Small intestine (tissue), 7 donors: Measurements from ENCODE around the gene TBCD. TPM values are rescaled to one million over a fixed set of nuclear protein-coding genes. Genes with fewer than 3 reads are reported as not detected.

Experiments used
- DNase-seq, 2 donors: peaks; one replicate each; pipeline versions ENCODE4 v3.0.0 to v3.0.0-alpha.2; 2013
- FAIRE-seq: peaks from 2 replicates; lab custom pipeline; 2012; peaks lifted over from hg19 to GRCh38; lab: Jason Lieb, UNC
- H3K27ac ChIP-seq, 3 donors: one replicate each; pipeline ENCODE4 v1.5.1; 2013; ENCODE audit warnings: low read length in 2 of 3, mild to moderate bottlenecking in 2 of 3, control low read depth in 1 of 3, inconsistent platforms in 1 of 3, low read depth in 1 of 3, moderate library complexity in 1 of 3
- H3K27me3 ChIP-seq, 3 donors: one replicate each; pipeline ENCODE4 v1.6.1; 2013; ENCODE audit warnings: low read length in 3 of 3, inconsistent platforms in 1 of 3; ENCODE audit not compliant: control insufficient read depth in 3 of 3, insufficient read depth in 3 of 3
- H3K36me3 ChIP-seq, 3 donors: one replicate each; pipeline ENCODE4 v1.6.1; 2013; ENCODE audit warnings: low read length in 3 of 3, inconsistent platforms in 1 of 3, low read depth in 1 of 3, mild to moderate bottlenecking in 1 of 3, moderate library complexity in 1 of 3; ENCODE audit not compliant: control insufficient read depth in 3 of 3, insufficient read depth in 2 of 3
- H3K4me1 ChIP-seq, 3 donors: one replicate each; pipeline ENCODE4 v1.6.1; 2013; ENCODE audit warnings: low read length in 2 of 3, inconsistent platforms in 1 of 3, low read depth in 1 of 3, mild to moderate bottlenecking in 1 of 3, moderate library complexity in 1 of 3; ENCODE audit not compliant: control insufficient read depth in 3 of 3, insufficient read depth in 2 of 3
- H3K4me3 ChIP-seq, 3 donors: one replicate each; pipeline ENCODE4 v1.5.1; 2013; ENCODE audit warnings: low read length in 3 of 3, control low read depth in 1 of 3, inconsistent platforms in 1 of 3, low read depth in 1 of 3, mild to moderate bottlenecking in 1 of 3, moderate library complexity in 1 of 3
- H3K9me3 ChIP-seq, 2 donors: one replicate each; pipeline ENCODE4 v1.6.1; 2013; ENCODE audit warnings: low read depth in 1 of 2, low read length in 1 of 2; ENCODE audit not compliant: control insufficient read depth in 2 of 2, insufficient read depth in 1 of 2
- WGBS, 3 donors: extraction: QIAGEN DNeasy Blood & Tissue Kit; methylation state at CpG; one replicate each; pipeline ENCODE4 v1.1.7; 2013; 5-methylcytosine and 5-hydroxymethylcytosine counted together
- polyA plus RNA-seq, 4 donors: library from polyadenylated mRNA; stranded (reverse) in 3 of 4; unstranded in 1 of 4; fragments of 200-250 nt in 3 of 4; fragments of 120-200 nt in 1 of 4; gene quantifications; one replicate each; pipeline versions ENCODE4 v1.2.1 to v1.2.3, GENCODE V29; 2013
- donor health status: healthy with polysubstance abuse.
- donor health status: control.
- donor health status: control.
- donor health status: Bipolar disorder and iron deficiency.
- donor health status: healthy.

Gene TBCD
- polyA plus RNA-seq, 4 donors: 38.7 to 83.7 (median 67.3) TPM

DNA sequence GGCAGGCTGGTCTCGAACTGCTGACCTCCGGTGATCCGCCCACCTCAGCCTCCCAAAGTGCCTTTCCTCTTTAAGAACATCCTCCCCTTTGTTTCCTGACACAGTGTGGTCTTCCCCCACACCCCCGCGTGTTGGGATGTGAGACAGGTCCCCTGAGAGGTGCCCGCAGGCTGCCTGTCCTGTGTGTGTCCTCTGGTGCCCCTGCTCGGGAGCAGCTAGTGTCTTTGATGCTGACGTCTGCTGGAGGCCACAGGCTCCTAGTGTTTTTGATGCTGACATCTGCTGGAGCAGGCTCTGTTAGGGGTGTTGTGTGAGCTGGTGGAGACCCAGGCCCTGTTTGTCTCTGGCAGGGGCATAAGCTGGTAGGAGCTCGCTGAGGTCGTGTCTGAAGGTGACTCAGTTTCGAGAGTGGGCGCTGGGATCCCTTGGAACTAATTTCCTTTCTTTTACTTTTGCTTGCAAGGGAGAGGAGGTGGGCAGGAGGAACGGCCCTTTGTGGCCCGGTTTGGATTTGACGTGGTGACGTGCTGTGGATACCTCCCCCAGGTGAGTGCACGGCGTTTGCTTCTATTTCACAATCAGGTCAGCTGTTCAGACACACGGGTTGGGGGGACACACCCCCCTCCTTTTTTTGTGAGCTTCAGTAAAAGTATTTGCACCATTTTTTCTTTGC is 29.4 kb upstream of the TBCD start:
- 86 to 90% (median 87%) methylated on average over 19 of the region's 19 CpGs for WGBS, 3 donors
- H3K4me3 ChIP-seq: no peak overlapping the region
- FAIRE-seq (no peak), DNase-seq (no peak)
- no peaks in the 10 kb centered on the region for H3K9me3 ChIP-seq
- peaks cover 3 to 77% (median 17%) of the 10 kb centered on the region in 3 donors for H3K36me3 ChIP-seq
- H3K27ac ChIP-seq: no peak overlapping the region
- H3K27me3 ChIP-seq: no peaks in the 10 kb centered on the region
- peaks cover 0 to 8% (median 2%) of the 10 kb centered on the region in 3 donors for H3K4me1 ChIP-seq

DNA sequence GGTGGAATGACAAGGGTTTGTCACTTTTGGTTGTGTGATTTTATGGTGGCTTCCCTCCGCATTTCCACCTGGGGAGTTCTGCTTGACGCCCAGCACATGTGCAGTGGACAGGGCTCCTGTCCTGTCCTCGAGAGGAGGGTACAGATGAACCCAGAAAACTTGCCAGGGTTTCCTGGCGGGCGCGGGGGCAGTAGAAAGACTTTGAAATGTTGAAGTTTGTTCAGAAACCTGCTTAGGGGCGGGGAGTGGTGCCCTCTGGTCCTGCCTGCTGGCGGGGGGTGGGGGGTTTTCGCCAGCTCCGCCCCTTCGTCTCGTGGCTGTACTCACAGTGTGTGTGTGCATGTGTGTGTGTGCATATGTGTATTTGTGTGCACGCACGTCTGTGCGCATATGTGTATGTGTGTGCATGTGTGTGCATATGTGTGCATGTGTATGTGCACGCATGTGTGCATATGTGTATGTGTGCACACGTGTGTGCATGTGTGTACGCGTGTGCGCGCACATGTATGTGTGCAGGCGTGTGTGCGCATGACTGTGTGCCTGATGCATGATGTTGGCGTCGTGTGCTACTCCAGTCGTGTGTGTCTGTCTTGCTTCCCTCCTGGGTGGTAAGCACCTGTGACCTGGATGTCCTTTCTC is 28.6 kb upstream of the TBCD start:
- no peaks in the 10 kb centered on the region for H3K27me3 ChIP-seq
- H3K27ac ChIP-seq: no peak overlapping the region
- DNase-seq (no peak), FAIRE-seq (no peak)
- H3K4me1 ChIP-seq: no peaks in the 10 kb centered on the region
- H3K9me3 ChIP-seq: no peaks in the 10 kb centered on the region
- H3K36me3 ChIP-seq: peaks cover 3 to 79% (median 17%) of the 10 kb centered on the region in 3 donors
- 91 to 96% (median 92%) methylated on average over 26 of the region's 26 CpGs for WGBS, 3 donors
- no peak overlapping the region for H3K4me3 ChIP-seq

DNA sequence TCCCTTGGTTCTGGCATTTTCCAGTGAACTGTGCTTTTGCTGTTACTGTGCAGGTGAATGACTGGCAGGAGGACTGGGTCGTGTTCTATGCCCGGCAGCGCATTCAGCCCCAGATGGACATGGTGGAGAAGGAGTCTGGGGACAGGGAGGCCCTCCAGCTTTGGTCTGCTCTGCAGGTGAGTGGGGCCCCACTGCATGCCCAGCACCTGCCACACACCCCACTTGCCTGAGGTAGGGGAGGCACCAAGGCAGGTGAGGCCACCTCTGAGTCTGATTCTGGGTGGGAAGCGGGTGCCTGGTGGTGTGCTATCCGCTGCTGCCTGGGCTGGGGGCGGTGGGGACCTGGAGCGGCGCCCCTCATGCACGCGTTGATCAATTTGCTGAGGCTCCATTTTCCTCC is 25.4 kb upstream of the TBCD start:
- H3K27ac ChIP-seq: no peak overlapping the region
- no peak overlapping the region for H3K4me3 ChIP-seq
- no peak for FAIRE-seq
- H3K4me1 ChIP-seq: no peaks in the 10 kb centered on the region
- DNase-seq: no peak
- H3K27me3 ChIP-seq: no peaks in the 10 kb centered on the region
- WGBS, 3 donors: 95 to 97% (median 96%) methylated on average over 10 of the region's 10 CpGs
- peaks cover 3 to 78% (median 13%) of the 10 kb centered on the region in 3 donors for H3K36me3 ChIP-seq
- no peaks in the 10 kb centered on the region for H3K9me3 ChIP-seq

DNA sequence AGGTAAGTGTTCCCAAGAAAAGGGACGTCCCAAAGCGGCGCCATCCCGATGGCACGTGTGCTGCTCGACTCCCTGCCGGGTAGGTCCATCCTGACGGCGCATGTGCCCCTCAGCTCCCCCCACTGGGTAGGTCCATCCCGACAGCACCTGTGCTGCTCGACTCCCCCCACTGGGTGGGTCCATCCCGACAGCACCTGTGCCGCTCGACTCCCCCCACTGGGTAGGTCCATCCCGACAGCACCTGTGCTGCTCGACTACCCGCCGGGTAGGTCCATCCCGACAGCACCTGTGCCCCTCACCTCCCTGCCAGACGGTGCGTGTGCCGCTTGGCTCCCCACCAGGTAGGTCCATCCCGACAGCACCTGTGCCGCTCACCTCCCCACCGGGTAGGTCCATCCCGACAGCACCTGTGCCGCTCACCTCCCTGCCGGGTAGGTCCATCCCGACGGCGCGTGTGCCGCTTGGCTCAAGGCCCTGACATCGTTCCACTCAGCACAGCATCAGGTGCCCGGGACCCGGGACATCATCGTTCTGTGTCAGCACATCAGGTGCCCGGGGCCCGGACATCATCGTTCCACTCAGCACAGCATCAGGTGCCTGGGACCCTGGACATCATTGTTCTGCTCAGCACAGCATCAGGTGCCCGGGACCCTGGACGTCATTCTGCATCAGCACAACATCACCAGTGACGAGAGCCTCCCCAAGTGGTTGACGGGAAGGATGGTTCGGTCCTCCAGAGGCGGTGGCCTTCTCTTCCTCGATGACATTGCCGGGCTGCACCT is 22.2 kb upstream of the TBCD start:
- Histone ChIP-seq H3K36me3 (peaks cover 0 to 79% (median 8%) of the 10 kb centered on the region in 3 donors), H3K9me3 (peaks cover 0 to 10% of the 10 kb centered on the region in 2 donors), H3K27ac (no peak overlapping the region), H3K27me3 (no peaks in the 10 kb centered on the region), H3K4me3 (no peak overlapping the region), H3K4me1 (peaks cover 0 to under 1% (median 0%) of the 10 kb centered on the region in 3 donors)
- WGBS, 3 donors: 87 to 90% (median 89%) methylated on average over 46 to 48 of the region's 48 CpGs
- FAIRE-seq: no peak
- DNase-seq: no peak

DNA sequence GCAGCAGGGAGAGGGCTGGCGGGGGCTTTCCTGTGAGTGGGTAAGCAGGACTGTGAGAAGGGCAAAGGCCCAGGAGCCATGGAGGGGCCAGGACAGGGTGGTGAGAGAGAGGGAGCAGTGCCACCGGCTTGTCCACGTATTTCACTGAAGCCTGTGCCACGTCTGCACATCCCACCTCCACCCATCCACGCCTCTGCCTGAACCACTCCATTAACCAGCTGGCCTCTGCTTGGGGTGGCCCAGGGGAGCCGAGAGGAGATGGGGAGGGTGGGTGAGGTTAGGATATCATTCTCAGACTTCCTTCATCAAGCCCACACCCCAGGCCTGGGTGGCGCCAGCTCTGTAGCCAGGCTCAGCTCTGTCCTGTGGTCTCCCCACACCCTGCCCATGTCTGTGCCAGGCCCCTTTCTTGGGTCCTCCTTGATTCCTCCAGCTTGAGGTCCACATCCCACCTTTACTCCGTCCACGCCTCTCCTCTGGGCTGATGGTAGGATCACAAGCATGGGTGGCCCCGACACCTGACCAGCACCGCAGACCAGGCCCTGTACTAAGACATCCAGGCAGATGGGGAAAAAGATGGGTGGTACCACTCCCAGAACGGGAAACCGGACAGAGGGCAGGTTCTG is 19.6 kb upstream of the TBCD start:
- peaks cover 0 to 5% (median 0%) of the 10 kb centered on the region in 3 donors for H3K4me1 ChIP-seq
- no peak overlapping the region for H3K4me3 ChIP-seq
- H3K9me3 ChIP-seq: peaks cover 0 to 10% of the 10 kb centered on the region in 2 donors
- 87 to 96% (median 93%) methylated on average over 12 to 13 of the region's 13 CpGs for WGBS, 3 donors
- FAIRE-seq (no peak), DNase-seq (no peak)
- H3K36me3 ChIP-seq: peaks cover 0 to 66% (median 0%) of the 10 kb centered on the region in 3 donors
- H3K27ac ChIP-seq: no peak overlapping the region
- H3K27me3 ChIP-seq: no peaks in the 10 kb centered on the region

DNA sequence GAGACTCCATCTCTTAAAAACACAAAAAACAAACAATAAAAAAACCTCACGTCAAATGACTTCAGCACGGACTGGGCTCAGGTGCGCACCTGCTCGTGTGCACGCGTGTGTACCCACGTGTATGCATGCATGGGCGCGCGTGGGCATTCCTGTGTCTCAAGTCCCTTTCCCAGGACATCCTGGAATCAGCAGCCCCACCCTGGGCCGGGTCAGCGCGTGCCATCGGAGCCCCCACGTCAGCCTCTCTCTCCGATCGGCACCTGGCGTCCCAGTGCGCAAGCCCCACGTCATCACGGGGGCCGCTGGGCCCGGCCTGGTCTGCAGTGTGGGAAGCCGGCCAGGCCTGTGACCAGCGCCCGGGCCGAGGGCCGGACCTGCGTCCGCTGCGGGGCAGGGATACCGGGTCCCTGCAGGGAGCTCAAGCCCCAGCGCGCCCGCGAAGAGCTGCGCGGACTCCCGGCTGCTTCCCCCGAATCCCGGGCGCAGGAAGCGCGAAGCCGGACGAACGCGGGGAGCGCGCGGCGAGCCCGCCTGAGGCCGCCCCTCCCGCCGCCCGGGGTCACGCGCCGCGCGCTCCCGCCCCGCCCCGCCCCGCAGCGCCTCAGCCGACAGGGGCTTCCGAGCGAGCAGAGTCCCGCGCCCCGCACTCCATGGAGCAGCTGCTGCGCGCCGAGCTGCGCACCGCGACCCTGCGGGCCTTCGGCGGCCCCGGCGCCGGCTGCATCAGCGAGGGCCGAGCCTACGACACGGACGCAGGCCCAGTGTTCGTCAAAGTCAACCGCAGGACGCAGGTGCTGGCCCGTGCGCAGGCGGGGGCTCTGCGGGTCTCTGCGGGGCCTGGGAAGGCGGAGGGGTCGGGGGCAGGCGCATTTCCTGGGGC is 16.6 kb upstream of the TBCD start, which contains the start of gene FN3K:
TSS of gene FN3K (plus strand) at position 629 of the 880 bp plus-strand sequence. CDS start at position 651, 22 bp downstream.
- H3K4me3 ChIP-seq: peak within 1 kb of the TSS; percentile 66 to 86 (median 75)

DNA sequence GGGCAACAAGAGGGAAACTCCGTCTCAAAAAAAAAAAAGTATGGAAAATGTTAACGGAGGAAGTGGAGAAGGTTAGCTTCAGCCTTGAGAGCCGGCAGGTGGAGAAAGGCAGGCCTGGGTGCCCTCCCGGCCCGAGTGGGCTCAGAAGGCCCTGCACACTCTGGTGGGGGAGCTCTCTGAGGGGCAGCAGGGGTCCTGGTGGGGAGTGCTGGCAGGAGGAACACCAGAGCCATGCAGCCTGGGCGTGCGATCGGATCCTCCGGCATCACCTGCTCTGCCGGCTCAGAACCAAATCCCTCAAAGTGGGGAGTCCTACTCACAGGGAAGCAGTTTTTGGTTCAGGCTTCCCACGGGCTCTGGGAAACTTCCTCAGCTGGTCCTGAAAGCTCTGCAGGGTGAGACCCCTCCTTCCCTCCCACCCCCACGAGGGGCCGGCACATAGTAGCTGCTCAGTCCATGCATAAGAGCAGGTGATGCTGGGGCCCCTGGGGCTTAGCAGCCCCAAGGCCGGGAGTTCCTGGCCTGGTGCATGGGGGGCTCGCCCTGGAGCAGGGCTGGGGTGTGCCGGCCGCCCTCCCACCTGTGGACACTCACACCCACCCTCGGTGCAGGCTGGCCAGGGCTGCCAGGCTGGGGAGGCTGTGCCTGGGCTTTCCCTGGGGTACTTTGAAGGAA is 15.2 kb upstream of the TBCD start:
- no peaks in the 10 kb centered on the region for H3K27me3 ChIP-seq
- peaks cover 0 to 25% (median 0%) of the 10 kb centered on the region in 3 donors for H3K4me1 ChIP-seq
- peaks cover 3 to 70% (median 6%) of the 10 kb centered on the region in 3 donors for H3K36me3 ChIP-seq
- peaks cover 0 to 27% of the 10 kb centered on the region in 2 donors for H3K9me3 ChIP-seq
- H3K27ac ChIP-seq: peak overlapping the region in 1 of 3 donors; percentile 83
- peak in 1 of 2 donors; percentile 38 for DNase-seq
- FAIRE-seq: no peak
- peak overlapping the region in 2 of 3 donors; percentile 66 to 75 for H3K4me3 ChIP-seq
- 74 to 87% (median 77%) methylated on average over 18 of the region's 18 CpGs for WGBS, 3 donors

More for the DNA sequence above, 16.6 kb upstream of the TBCD start, which contains the start of gene FN3K:
- no peak for FAIRE-seq
- peaks cover 0 to 73% (median 0%) of the 10 kb centered on the region in 3 donors for H3K36me3 ChIP-seq
- DNase-seq: peak; percentile 62 to 91
- peak within 1 kb of the TSS in 2 of 3 donors; percentile 82 to 83 for H3K27ac ChIP-seq
- 4 to 9% (median 6%) methylated on average over 51 to 101 of the region's 101 CpGs for WGBS, 3 donors
- peaks cover 0 to 16% of the 10 kb centered on the region in 2 donors for H3K9me3 ChIP-seq
- no peaks in the 10 kb centered on the region for H3K27me3 ChIP-seq
- H3K4me1 ChIP-seq: peaks cover 0 to 13% (median 0%) of the 10 kb centered on the region in 3 donors
